CD8-positive, alpha-beta memory T cell (primary cell): ENCODE measurements around the gene ZNF714. TPM values are rescaled to one million over a fixed set of nuclear protein-coding genes. Genes with fewer than 3 reads are reported as not detected.

Experiments used
- CTCF ChIA-PET: fragments of 350-600 bp; sonication (Branson Sonifier 250); formaldehyde crosslinking; loops from one replicate; lab custom pipeline; 2021; ENCODE audit warnings: antibody characterized with exemption; lab: Charles Lee
- POLR2A ChIA-PET: fragments of 350-600 bp; sonication (Branson Sonifier 250); formaldehyde crosslinking; loops from one replicate; lab custom pipeline; 2021; ENCODE audit warnings: antibody characterized with exemption; lab: Charles Lee
- DNase-seq, 5 donors: peaks; one replicate each; pipeline versions ENCODE4 v3.0.0 to v3.0.0-alpha.2; 2020 to 2022; ENCODE audit warnings: mixed read lengths in 1 of 5
- H3K27ac ChIP-seq: one replicate; pipeline ENCODE4 v1.7.0; 2013; ENCODE audit warnings: low read depth, mild to moderate bottlenecking, low read length, moderate library complexity
- H3K27me3 ChIP-seq: 2 replicates; pipeline ENCODE4 v1.7.0; 2013; ENCODE audit warnings: low read length, mild to moderate bottlenecking; ENCODE audit not compliant: insufficient read depth, poor library complexity, severe bottlenecking
- H3K36me3 ChIP-seq: 2 replicates; pipeline ENCODE4 v1.7.0; 2013; ENCODE audit warnings: mild to moderate bottlenecking, low read length, moderate library complexity; ENCODE audit not compliant: insufficient read depth
- H3K4me1 ChIP-seq: 2 replicates; pipeline ENCODE4 v1.7.0; 2013; ENCODE audit warnings: mild to moderate bottlenecking, low read length, moderate library complexity; ENCODE audit not compliant: insufficient read depth
- H3K4me3 ChIP-seq: 2 replicates; pipeline ENCODE4 v1.7.0; 2013; ENCODE audit warnings: mild to moderate bottlenecking, low read length
- H3K9me3 ChIP-seq: 2 replicates; pipeline ENCODE4 v1.7.0; 2013; ENCODE audit warnings: mild to moderate bottlenecking, low read length
- H3K27ac Mint-ChIP-seq, 8 donors: one replicate each; pipeline ENCODE4 v1.8.0; 2020 to 2021; ENCODE audit warnings: mixed read lengths in 8 of 8, mild to moderate bottlenecking in 6 of 8, inconsistent platforms in 3 of 8, moderate library complexity in 3 of 8
- H3K27me3 Mint-ChIP-seq, 2 donors: one replicate each; pipeline ENCODE4 v1.8.0; 2020 to 2021; ENCODE audit warnings: mixed read lengths in 2 of 2, mild to moderate bottlenecking in 1 of 2, moderate library complexity in 1 of 2
- H3K36me3 Mint-ChIP-seq, 3 donors: one replicate each; pipeline ENCODE4 v1.8.0; 2020 to 2021; ENCODE audit warnings: mixed read lengths in 3 of 3, inconsistent platforms in 1 of 3, mild to moderate bottlenecking in 1 of 3
- H3K4me1 Mint-ChIP-seq, 3 donors: one replicate each; pipeline ENCODE4 v1.8.0; 2020 to 2021; ENCODE audit warnings: mixed read lengths in 3 of 3, inconsistent platforms in 1 of 3, mild to moderate bottlenecking in 1 of 3
- H3K4me3 Mint-ChIP-seq, 7 donors: one replicate each; pipeline ENCODE4 v1.8.0; 2020 to 2021; ENCODE audit warnings: mixed read lengths in 7 of 7, mild to moderate bottlenecking in 6 of 7, moderate library complexity in 4 of 7, inconsistent platforms in 2 of 7
- H3K9me3 Mint-ChIP-seq, 5 donors: one replicate each; pipeline ENCODE4 v1.8.0; 2020 to 2022; ENCODE audit warnings: mixed read lengths in 5 of 5, mild to moderate bottlenecking in 3 of 5, moderate library complexity in 2 of 5, inconsistent platforms in 1 of 5
- polyA plus RNA-seq: library from polyadenylated mRNA; unstranded; fragments of 300-500 nt; fragmentation: Illumina TruSeq; gene quantifications from one replicate; pipeline ENCODE4 v1.2.3, GENCODE V29; 2021
- total RNA-seq, 2 experiments: library from RNA; stranded (reverse); gene quantifications; one replicate each; pipeline ENCODE4 v1.2.3, GENCODE V29; 2021

ZNF714 gene
- 10 to 100 TPM; 14.3 to 14.4 TPM for total RNA-seq
- polyA plus RNA-seq: 11.2 TPM

DNA sequence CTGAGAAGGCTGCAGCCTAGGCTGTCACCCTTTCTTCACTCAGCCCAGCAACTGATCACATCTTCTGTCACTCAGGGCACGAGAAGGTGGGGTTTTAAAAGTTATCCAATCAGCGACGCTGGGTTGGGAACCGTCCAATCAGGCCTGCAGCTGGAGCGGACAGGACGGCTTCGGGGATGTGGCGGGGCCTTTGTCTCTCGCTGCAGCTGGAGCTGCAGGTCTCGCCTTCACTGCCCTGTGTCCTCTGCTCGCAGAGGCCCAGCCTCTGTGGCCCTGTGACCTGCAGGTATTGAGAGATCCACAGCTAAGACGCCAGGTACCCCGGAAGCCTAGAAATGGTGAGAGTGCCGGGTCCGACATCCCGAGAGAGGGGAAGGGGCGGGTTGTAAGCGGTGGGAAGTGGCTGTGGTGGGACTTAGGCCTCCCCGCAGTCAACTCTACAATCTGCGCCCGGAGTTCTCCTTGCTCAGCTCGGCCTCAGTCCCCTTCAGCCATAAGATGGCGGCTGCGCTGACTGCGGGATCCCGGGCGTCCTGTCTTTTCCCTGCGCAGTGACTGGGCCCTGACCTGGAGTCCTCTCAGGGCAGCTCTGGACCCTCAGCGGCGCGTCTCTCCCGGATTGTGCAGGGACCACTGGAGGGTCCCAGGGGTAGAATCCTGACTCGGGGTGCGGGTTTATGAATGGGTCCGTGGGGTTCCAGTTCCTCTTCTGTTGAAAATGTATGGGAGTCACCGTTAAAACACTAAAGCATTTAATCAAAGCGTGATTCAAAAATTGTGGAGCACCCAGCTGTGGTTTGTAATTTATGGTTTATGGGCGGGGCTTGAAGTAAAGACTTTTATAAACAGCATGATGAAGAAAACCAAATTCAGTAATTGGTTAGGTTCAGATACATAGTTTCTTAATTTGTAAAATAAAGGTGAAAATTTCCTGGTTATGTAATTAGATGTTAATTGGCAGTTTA lies at the start of gene ZNF714:
Gene ZNF714, plus strand, starts transcription at position 193 of the 965 bp plus-strand sequence. CDS start 16,066 bp downstream, outside the sequence.
- DNase-seq: peak; percentile 72 to 87 (median 76)
- no peaks in the 10 kb centered on the region for H3K4me1 ChIP-seq
- POLR2A ChIA-PET: interaction anchor here (0.8 to 1.7 kb wide), 4 partner anchors 60 to 517 kb away, joined by 3 to 8 read pairs (median 6); partner anchors contain the start of genes ZNF430, ZNF431, ZNF66 and ZNF737
- H3K9me3 ChIP-seq: no peaks in the 10 kb centered on the region
- H3K36me3 ChIP-seq: no peaks in the 10 kb centered on the region
- H3K27ac Mint-ChIP-seq: peak within 1 kb of the TSS; percentile 76 to 98 (median 95)
- peaks cover 0 to 7% of the 10 kb centered on the region in 2 donors for H3K27me3 Mint-ChIP-seq
- peaks cover 0 to 2% (median 0%) of the 10 kb centered on the region in 5 donors for H3K9me3 Mint-ChIP-seq
- H3K27ac ChIP-seq: peak within 1 kb of the TSS; percentile 78
- H3K4me1 Mint-ChIP-seq: peaks cover 12 to 21% (median 14%) of the 10 kb centered on the region in 3 donors
- H3K36me3 Mint-ChIP-seq: peaks cover 0 to 18% (median 9%) of the 10 kb centered on the region in 3 donors
- CTCF ChIA-PET: interaction anchor here (0.6 kb wide), 1 partner anchor 60 kb away, joined by 4 read pairs; no protein-coding TSS in a partner anchor
- H3K27me3 ChIP-seq: no peaks in the 10 kb centered on the region
- peak within 1 kb of the TSS; percentile 87 for H3K4me3 ChIP-seq
- peak within 1 kb of the TSS; percentile 96 to 99 (median 99) for H3K4me3 Mint-ChIP-seq

DNA sequence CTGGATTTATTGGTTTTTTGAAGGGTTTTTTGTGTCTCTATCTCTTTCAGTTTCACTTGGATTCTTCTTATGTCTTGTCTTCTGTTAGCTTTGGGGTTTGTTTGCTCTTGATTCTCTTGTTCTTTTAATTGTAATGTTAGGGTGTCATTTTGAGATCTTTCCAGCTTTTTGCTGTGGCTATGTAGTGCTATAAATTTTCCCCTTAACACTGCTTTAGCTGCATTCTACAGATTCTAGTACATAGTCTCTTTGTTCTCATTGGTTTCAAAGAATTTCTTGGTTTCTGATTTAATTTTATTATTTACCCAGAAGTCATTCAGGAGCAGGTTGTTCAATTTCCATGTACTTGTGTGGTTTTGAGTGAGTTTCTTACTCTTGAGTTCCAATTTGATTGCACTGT lies 37.0 kb upstream of the ZNF714 start:
- H3K36me3 ChIP-seq: peaks cover 24% of the 10 kb centered on the region
- H3K4me3 ChIP-seq: no peak overlapping the region
- H3K4me1 ChIP-seq: no peaks in the 10 kb centered on the region
- POLR2A ChIA-PET: no interaction called here
- Mint-ChIP-seq H3K27me3 (no peaks in the 10 kb centered on the region), H3K4me1 (peaks cover 41 to 53% (median 46%) of the 10 kb centered on the region in 3 donors), H3K4me3 (peak overlapping the region in 1 of 7 donors; percentile 33), H3K9me3 (peaks cover 34 to 55% (median 47%) of the 10 kb centered on the region in 5 donors), H3K36me3 (peaks cover 46 to 77% (median 74%) of the 10 kb centered on the region in 3 donors), H3K27ac (no peak overlapping the region)
- peaks cover 35% of the 10 kb centered on the region for H3K9me3 ChIP-seq
- DNase-seq: no peak
- CTCF ChIA-PET: no interaction called here
- no peaks in the 10 kb centered on the region for H3K27me3 ChIP-seq
- H3K27ac ChIP-seq: no peak overlapping the region

DNA sequence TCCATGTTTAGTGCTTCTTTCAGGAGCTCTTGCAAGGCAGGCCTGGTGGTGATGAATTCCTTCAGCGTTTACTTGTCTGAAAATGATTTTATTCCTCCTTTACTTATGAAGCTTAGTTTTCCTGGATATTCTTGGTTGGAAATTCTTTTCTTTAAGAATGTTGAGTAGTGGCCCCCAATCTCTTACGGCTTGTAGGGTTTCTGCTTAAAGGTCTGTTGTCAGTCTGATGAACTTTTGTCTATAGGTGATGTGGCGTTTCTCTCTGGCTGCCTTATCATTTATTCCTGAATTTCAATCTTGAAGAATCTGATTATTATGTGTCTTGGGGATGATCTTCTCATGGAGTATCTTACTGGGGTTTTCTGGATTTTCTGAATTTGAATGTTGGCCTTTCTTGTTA lies 35.5 kb upstream of the ZNF714 start:
- H3K4me1 Mint-ChIP-seq: peaks cover 39 to 48% (median 46%) of the 10 kb centered on the region in 3 donors
- no peaks in the 10 kb centered on the region for H3K27me3 Mint-ChIP-seq
- Histone ChIP-seq H3K27me3 (no peaks in the 10 kb centered on the region), H3K27ac (no peak overlapping the region), H3K4me1 (no peaks in the 10 kb centered on the region), H3K36me3 (peaks cover 25% of the 10 kb centered on the region), H3K9me3 (peaks cover 35% of the 10 kb centered on the region), H3K4me3 (no peak overlapping the region)
- peaks cover 47 to 75% (median 72%) of the 10 kb centered on the region in 3 donors for H3K36me3 Mint-ChIP-seq
- ChIA-PET CTCF (no interaction called here), POLR2A (interaction anchor here (0.7 kb wide), 1 partner anchor 880 kb away, joined by 8 read pairs; the partner anchor contains the start of gene ZNF486)
- no peak for DNase-seq
- peaks cover 34 to 61% (median 50%) of the 10 kb centered on the region in 5 donors for H3K9me3 Mint-ChIP-seq
- peak overlapping the region in 1 of 7 donors; percentile 35 for H3K4me3 Mint-ChIP-seq
- H3K27ac Mint-ChIP-seq: peak overlapping the region in 2 of 8 donors; percentile 2 to 33

DNA sequence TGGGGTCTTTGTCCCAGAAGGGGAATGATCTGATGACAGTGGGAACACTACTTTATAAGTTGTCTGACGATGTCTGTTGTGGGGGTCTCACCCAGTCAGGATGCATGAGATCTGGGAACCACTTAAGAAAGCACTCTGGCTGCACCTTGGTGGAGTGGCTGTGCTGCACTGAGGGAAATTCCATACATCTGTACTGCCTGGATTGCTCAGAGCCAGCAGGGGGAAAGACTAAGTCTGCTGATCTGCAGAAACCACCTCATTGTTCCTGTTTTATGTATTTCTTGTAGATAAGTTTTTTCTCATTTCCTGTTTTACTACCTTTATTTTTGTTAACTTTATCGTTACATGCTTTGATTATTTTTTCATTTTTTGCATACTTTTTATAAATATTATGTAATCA lies 34.3 kb upstream of the ZNF714 start:
- peaks cover 39 to 71% (median 50%) of the 10 kb centered on the region in 5 donors for H3K9me3 Mint-ChIP-seq
- Histone ChIP-seq H3K4me1 (no peaks in the 10 kb centered on the region), H3K9me3 (peaks cover 37% of the 10 kb centered on the region), H3K27me3 (no peaks in the 10 kb centered on the region), H3K4me3 (no peak overlapping the region), H3K27ac (no peak overlapping the region), H3K36me3 (peaks cover 31% of the 10 kb centered on the region)
- POLR2A ChIA-PET: no interaction called here
- no peaks in the 10 kb centered on the region for H3K27me3 Mint-ChIP-seq
- CTCF ChIA-PET: no interaction called here
- H3K4me1 Mint-ChIP-seq: peaks cover 41 to 49% (median 48%) of the 10 kb centered on the region in 3 donors
- DNase-seq: no peak
- H3K36me3 Mint-ChIP-seq: peaks cover 54 to 77% (median 72%) of the 10 kb centered on the region in 3 donors
- peak overlapping the region in 1 of 8 donors; percentile 50 for H3K27ac Mint-ChIP-seq
- no peak overlapping the region for H3K4me3 Mint-ChIP-seq

DNA sequence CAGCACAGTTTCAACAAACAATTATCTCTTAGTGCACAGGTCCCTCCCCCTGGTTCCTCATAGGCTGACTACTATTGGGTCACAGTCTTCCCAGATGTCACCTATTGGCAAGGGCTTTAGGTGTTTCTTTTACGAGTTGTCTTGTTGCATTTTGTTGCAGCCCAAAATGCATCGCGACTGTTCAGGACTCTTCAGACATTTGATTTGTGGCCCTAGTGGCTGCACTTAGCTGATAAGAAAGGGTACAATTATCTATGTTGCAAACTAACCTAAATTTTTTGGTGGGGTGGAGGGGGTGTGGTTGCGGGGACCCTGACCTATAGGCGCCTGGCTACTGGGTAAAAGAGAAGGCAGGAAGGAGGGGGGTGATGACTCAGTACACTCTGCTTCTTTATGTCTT lies 29.1 kb upstream of the ZNF714 start:
- Histone ChIP-seq H3K27me3 (no peaks in the 10 kb centered on the region), H3K4me3 (no peak overlapping the region), H3K27ac (no peak overlapping the region), H3K4me1 (no peaks in the 10 kb centered on the region), H3K9me3 (peaks cover 26% of the 10 kb centered on the region), H3K36me3 (peaks cover 41% of the 10 kb centered on the region)
- no peak for DNase-seq
- Mint-ChIP-seq H3K4me1 (peaks cover 0 to 4% (median 2%) of the 10 kb centered on the region in 3 donors), H3K27me3 (no peaks in the 10 kb centered on the region), H3K27ac (no peak overlapping the region), H3K9me3 (peaks cover 21 to 64% (median 36%) of the 10 kb centered on the region in 5 donors), H3K36me3 (peaks cover 40 to 72% (median 69%) of the 10 kb centered on the region in 3 donors), H3K4me3 (peak overlapping the region in 1 of 7 donors; percentile 1)
- ChIA-PET CTCF (no interaction called here), POLR2A (no interaction called here)

DNA sequence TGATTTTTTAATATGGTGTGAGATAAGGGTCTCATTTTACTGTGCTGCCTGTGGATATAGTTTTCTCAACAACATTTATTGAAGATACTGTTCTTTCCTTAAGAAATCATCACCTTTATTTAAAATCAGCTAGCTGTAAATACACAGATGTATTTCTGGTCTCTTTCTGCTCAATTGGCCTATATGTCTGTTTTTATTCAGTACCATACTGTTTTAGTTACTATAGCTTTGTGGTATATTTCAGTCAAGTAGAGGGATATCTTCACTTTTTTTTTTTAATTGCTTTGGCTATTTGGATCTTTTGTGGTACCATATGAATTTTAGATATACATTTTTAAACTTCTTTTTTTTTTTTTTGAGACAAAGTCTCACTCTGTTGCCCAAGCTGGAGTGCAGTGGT lies 16.7 kb upstream of the ZNF714 start:
- peaks cover 18 to 43% (median 34%) of the 10 kb centered on the region in 3 donors for H3K36me3 Mint-ChIP-seq
- CTCF ChIA-PET: no interaction called here
- POLR2A ChIA-PET: no interaction called here
- no peaks in the 10 kb centered on the region for H3K9me3 ChIP-seq
- no peak overlapping the region for H3K27ac Mint-ChIP-seq
- no peak for DNase-seq
- no peaks in the 10 kb centered on the region for H3K27me3 Mint-ChIP-seq
- H3K4me1 ChIP-seq: no peaks in the 10 kb centered on the region
- H3K36me3 ChIP-seq: no peaks in the 10 kb centered on the region
- H3K9me3 Mint-ChIP-seq: peaks cover 2 to 37% (median 10%) of the 10 kb centered on the region in 5 donors
- H3K4me1 Mint-ChIP-seq: no peaks in the 10 kb centered on the region
- H3K27ac ChIP-seq: no peak overlapping the region
- H3K27me3 ChIP-seq: no peaks in the 10 kb centered on the region
- no peak overlapping the region for H3K4me3 ChIP-seq
- H3K4me3 Mint-ChIP-seq: no peak overlapping the region

DNA sequence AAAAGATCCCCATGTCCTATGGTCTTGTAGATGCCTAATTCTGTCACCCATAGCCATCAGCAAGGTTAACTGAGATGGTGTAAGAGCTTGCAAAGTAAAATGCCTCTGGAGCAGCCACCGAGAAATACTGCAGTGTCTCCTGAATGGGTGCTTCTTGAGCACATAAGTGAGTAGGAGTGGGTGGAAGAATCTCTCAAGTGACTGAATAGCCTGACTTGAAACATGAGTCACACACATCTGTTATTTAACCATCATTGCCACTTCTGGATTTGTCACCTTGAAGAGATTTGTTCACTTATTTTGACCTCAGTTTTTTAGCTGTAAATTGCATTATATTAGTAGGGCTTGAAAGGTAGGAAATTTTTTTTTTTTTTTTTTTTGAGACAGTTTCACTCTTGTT lies 2.3 kb downstream of the ZNF714 start:
- Histone ChIP-seq H3K4me1 (no peaks in the 10 kb centered on the region), H3K9me3 (no peaks in the 10 kb centered on the region), H3K27ac (no peak overlapping the region), H3K36me3 (no peaks in the 10 kb centered on the region), H3K27me3 (no peaks in the 10 kb centered on the region), H3K4me3 (no peak overlapping the region)
- ChIA-PET POLR2A (no interaction called here), CTCF (no interaction called here)
- no peak overlapping the region for H3K27ac Mint-ChIP-seq
- H3K9me3 Mint-ChIP-seq: peaks cover 0 to 2% (median 0%) of the 10 kb centered on the region in 5 donors
- peaks cover 0 to 7% of the 10 kb centered on the region in 2 donors for H3K27me3 Mint-ChIP-seq
- H3K4me3 Mint-ChIP-seq: no peak overlapping the region
- H3K4me1 Mint-ChIP-seq: peaks cover 12 to 21% (median 14%) of the 10 kb centered on the region in 3 donors
- peaks cover 0 to 18% (median 8%) of the 10 kb centered on the region in 3 donors for H3K36me3 Mint-ChIP-seq
- DNase-seq: no peak
